OCI-LY7 (cell line): ENCODE measurements around the gene FAM186B.

Experiments used
- CTCF ChIP-seq: fragments of 200-600 bp; sonication (generic); conservative IDR thresholded peaks from 2 replicates; pipeline ENCODE4 v1.5.1; 2014; ENCODE audit warnings: mild to moderate bottlenecking, antibody characterized with exemption, low read length, moderate library complexity, mixed read lengths
- EZH2phosphoT487 ChIP-seq: fragments of 200-600 bp; sonication (generic); IDR thresholded peaks from 2 replicates; pipeline ENCODE4 v1.6.1; 2018; ENCODE audit warnings: low read depth, borderline replicate concordance, mild to moderate bottlenecking, mixed run types, antibody characterized with exemption, low read length, moderate library complexity, mixed read lengths

GRCh38 chr12:49633703-49634345 lies 28.4 kb upstream of the FAM186B start:
- TF ChIP-seq CTCF = no peak
- no peak for TF ChIP-seq EZH2phosphoT487
